Natural killer cell (primary cell): Measurements from ENCODE around the gene TREM2. TPM values are rescaled to one million over a fixed set of nuclear protein-coding genes. Genes with fewer than 3 reads are reported as not detected.

Experiments
- ATAC-seq, 3 donors: fragments of 150-1000 bp in 2 of 3; fragments of 200-7000 bp in 1 of 3; cut with Tn5 transposase; 1 replicate in 1 of 3; 2 replicates in 2 of 3; pipeline ENCODE4 v1.10.0; 2021; ENCODE audit warnings: mild to moderate bottlenecking in 2 of 3, moderate library complexity in 2 of 3
- DNase-seq, 2 donors: peaks; one replicate each; pipeline versions ENCODE4 v3.0.0 to v3.0.0-alpha.2; 2013 to 2021; ENCODE audit warnings: mixed read lengths in 1 of 2
- H3K27ac ChIP-seq: one replicate; pipeline ENCODE4 v1.5.1; 2013; ENCODE audit warnings: mild to moderate bottlenecking, low read length
- H3K27me3 ChIP-seq: one replicate; pipeline ENCODE4 v1.6.1; 2013; ENCODE audit warnings: low read length; ENCODE audit not compliant: control insufficient read depth, insufficient read depth
- H3K36me3 ChIP-seq: one replicate; pipeline ENCODE4 v1.6.1; 2013; ENCODE audit warnings: low read length; ENCODE audit not compliant: control insufficient read depth, insufficient read depth
- H3K4me1 ChIP-seq: one replicate; pipeline ENCODE4 v1.6.1; 2013; ENCODE audit warnings: low read length; ENCODE audit not compliant: control insufficient read depth, insufficient read depth
- H3K4me3 ChIP-seq: one replicate; pipeline ENCODE4 v1.5.1; 2013; ENCODE audit warnings: low read length
- H3K9me3 ChIP-seq: one replicate; pipeline ENCODE4 v1.6.1; 2013; ENCODE audit warnings: low read length; ENCODE audit not compliant: control insufficient read depth, insufficient read depth
- H3K27ac Mint-ChIP-seq, 2 donors: one replicate each; pipeline ENCODE4 v1.8.0; 2022; ENCODE audit warnings: mild to moderate bottlenecking in 2 of 2, mixed read lengths in 2 of 2, moderate library complexity in 1 of 2
- H3K27me3 Mint-ChIP-seq, 2 donors: one replicate each; pipeline ENCODE4 v1.8.0; 2022; ENCODE audit warnings: low read depth in 2 of 2, mixed read lengths in 2 of 2
- H3K36me3 Mint-ChIP-seq: one replicate; pipeline ENCODE4 v1.8.0; 2022; ENCODE audit warnings: mixed read lengths
- H3K4me1 Mint-ChIP-seq, 2 donors: one replicate each; pipeline ENCODE4 v1.8.0; 2022; ENCODE audit warnings: mixed read lengths in 2 of 2
- H3K4me3 Mint-ChIP-seq: one replicate; pipeline ENCODE4 v1.8.0; 2022; ENCODE audit warnings: mild to moderate bottlenecking, moderate library complexity, mixed read lengths
- H3K9me3 Mint-ChIP-seq, 2 donors: one replicate each; pipeline ENCODE4 v1.8.0; 2022; ENCODE audit warnings: mixed read lengths in 2 of 2
- CTCF ChIP-seq: fragments of 200-600 bp; IDR thresholded peaks from one replicate; pipeline ENCODE4 v1.8.0; 2022; ENCODE audit warnings: antibody characterized with exemption
- WGBS: methylation state at CpG from one replicate; pipeline ENCODE4 v1.1.7; 2013; ENCODE audit warnings: missing lambda C conversion rate; ENCODE audit not compliant: insufficient coverage; 5-methylcytosine and 5-hydroxymethylcytosine counted together
- intact Hi-C: fragments of 100-400 bp; cut with micrococcal nuclease; formaldehyde crosslinking; loops from one replicate; pipeline ENCODE4 v1.14.2; 2022
- total RNA-seq, 4 donors: library from RNA; stranded (reverse); fragments of 120-200 nt in 1 of 4; gene quantifications; one replicate each; pipeline versions ENCODE4 v1.2.3 to v1.2.4, GENCODE V29; 2013 to 2022

TREM2 gene
- total RNA-seq, 3 donors from 2014 or later (not counting 1 experiment from before 2014, with no cell fraction given): not detected

GRCh38 chr6:41167173-41167963, 4.5 kb upstream of the TREM2 start:
- Mint-ChIP-seq H3K9me3 (no peaks in the 10 kb centered on the region), H3K36me3 (no peaks in the 10 kb centered on the region), H3K4me3 (no peak overlapping the region), H3K4me1 (peaks cover 5 to 10% of the 10 kb centered on the region in 2 donors), H3K27ac (no peak overlapping the region), H3K27me3 (peaks cover 22 to 35% of the 10 kb centered on the region in 2 donors)
- Histone ChIP-seq H3K9me3 (no peaks in the 10 kb centered on the region), H3K27me3 (no peaks in the 10 kb centered on the region), H3K27ac (no peak overlapping the region), H3K4me3 (no peak overlapping the region), H3K4me1 (no peaks in the 10 kb centered on the region), H3K36me3 (no peaks in the 10 kb centered on the region)
- TF ChIP-seq CTCF: no peak
- DNase-seq (no peak), ATAC-seq (no peak)
- intact Hi-C loops: no loop called here
- WGBS: 83% methylated on average over 4 of the region's 5 CpGs

GRCh38 chr6:41164551-41165120, 1.7 kb upstream of the TREM2 start:
- Histone ChIP-seq H3K27ac (no peak overlapping the region), H3K4me3 (no peak overlapping the region), H3K9me3 (no peaks in the 10 kb centered on the region), H3K27me3 (no peaks in the 10 kb centered on the region), H3K4me1 (peaks cover 5% of the 10 kb centered on the region), H3K36me3 (no peaks in the 10 kb centered on the region)
- no peaks in the 10 kb centered on the region for H3K36me3 Mint-ChIP-seq
- H3K4me1 Mint-ChIP-seq: no peaks in the 10 kb centered on the region
- no peak overlapping the region for H3K27ac Mint-ChIP-seq
- H3K27me3 Mint-ChIP-seq: peaks cover 19 to 22% of the 10 kb centered on the region in 2 donors
- no peak overlapping the region for H3K4me3 Mint-ChIP-seq
- intact Hi-C loops: no loop called here
- DNase-seq (no peak), ATAC-seq (no peak)
- no peaks in the 10 kb centered on the region for H3K9me3 Mint-ChIP-seq
- WGBS: 93% methylated on average over 1 of the region's 4 CpGs
- no peak for TF ChIP-seq CTCF

- no peaks in the 10 kb centered on the region for H3K36me3 Mint-ChIP-seq
- H3K4me3 ChIP-seq: no peak overlapping the region
- no peaks in the 10 kb centered on the region for H3K36me3 ChIP-seq
- no peak for DNase-seq
- WGBS: 87% methylated on average over 1 of the region's 1 CpG
- no peaks in the 10 kb centered on the region for H3K9me3 ChIP-seq
- H3K4me3 Mint-ChIP-seq: no peak overlapping the region
- no peak for TF ChIP-seq CTCF
- intact Hi-C loops: no loop called here
- ATAC-seq: no peak
- peaks cover 5% of the 10 kb centered on the region for H3K4me1 ChIP-seq
- no peak overlapping the region for H3K27ac Mint-ChIP-seq
- no peaks in the 10 kb centered on the region for H3K9me3 Mint-ChIP-seq
- H3K27me3 Mint-ChIP-seq: peaks cover 16 to 22% of the 10 kb centered on the region in 2 donors
- no peak overlapping the region for H3K27ac ChIP-seq
- no peaks in the 10 kb centered on the region for H3K4me1 Mint-ChIP-seq
- H3K27me3 ChIP-seq: no peaks in the 10 kb centered on the region
Observed at GRCh38 chr6:41163419-41163717, 452 bp upstream of the TREM2 start.
